SK-N-SH (cell line): ENCODE results near the gene HACE1. TPM values are rescaled to one million over a fixed set of nuclear protein-coding genes. Genes with fewer than 3 reads are reported as not detected.

Experiments
- CTCF ChIA-PET: fragments of 300-600, 350-600 bp; formaldehyde crosslinking; extraction: SDS; loops from one replicate; lab custom pipeline; 2021; lab: Yijun Ruan, JAX
- POLR2A ChIA-PET: fragments of 350-600 bp; sonication (Branson Sonifier 250); formaldehyde crosslinking; extraction: SDS; loops from one replicate; lab custom pipeline; 2020; ENCODE audit warnings: antibody characterized with exemption, inconsistent platforms; lab: Yijun Ruan, JAX
- DNase-seq: peaks from one replicate; pipeline ENCODE4 v3.0.0; 2012
- H2AFZ ChIP-seq: fragments of 200-600 bp; sonication (generic); 2 replicates; pipeline ENCODE4 v1.8.1; 2016; ENCODE audit warnings: antibody characterized with exemption, mild to moderate bottlenecking, low read depth
- H3F3A ChIP-seq: fragments of 200-600 bp; sonication (generic); replicated peaks from 2 replicates; pipeline ENCODE3; 2016; ENCODE audit warnings: antibody characterized with exemption, mild to moderate bottlenecking; ENCODE audit not compliant: insufficient read depth
- H3K27ac ChIP-seq, 2 experiments: fragments of 200-500 bp in 1 of 2; fragments of 200-600 bp in 1 of 2; sonication (Bioruptor generic) in 1 of 2; sonication (generic), shearing (Covaris generic) in 1 of 2; 2 replicates each; pipeline versions ENCODE4 v1.5.1 to v1.6.1; 2014 to 2016; ENCODE audit warnings: low read depth in 2 of 2, inconsistent platforms in 1 of 2, low read length in 1 of 2, mild to moderate bottlenecking in 1 of 2, mixed read lengths in 1 of 2
- H3K27me3 ChIP-seq: fragments of 200-600 bp; sonication (generic), shearing (Covaris generic); 2 replicates; pipeline ENCODE4 v1.6.1; 2016; ENCODE audit warnings: mixed run types; ENCODE audit not compliant: insufficient read depth
- H3K36me3 ChIP-seq, 2 experiments: fragments of 200-500 bp in 1 of 2; fragments of 200-600 bp in 1 of 2; sonication (Bioruptor generic) in 1 of 2; sonication (generic) in 1 of 2; replicated peaks in 1 of 2; 2 replicates each; pipeline versions ENCODE3 to v1.5.1; 2014 to 2016; ENCODE audit warnings: low read length in 1 of 2, mild to moderate bottlenecking in 1 of 2; ENCODE audit not compliant: insufficient read depth in 2 of 2, control insufficient read depth in 1 of 2
- H3K4me1 ChIP-seq, 2 experiments: fragments of 200-500 bp in 1 of 2; fragments of 200-600 bp in 1 of 2; sonication (Bioruptor generic) in 1 of 2; sonication (generic), shearing (Covaris generic) in 1 of 2; 2 replicates each; pipeline versions ENCODE4 v1.5.1 to v1.6.1; 2014 to 2016; ENCODE audit warnings: low read depth in 1 of 2, low read length in 1 of 2, mixed run types in 1 of 2; ENCODE audit not compliant: insufficient read depth in 2 of 2, control insufficient read depth in 1 of 2
- H3K4me2 ChIP-seq: fragments of 200-600 bp; sonication (generic), shearing (Covaris generic); 2 replicates; pipeline ENCODE4 v1.6.1; 2017; ENCODE audit warnings: mixed run types
- H3K4me3 ChIP-seq, 2 experiments: fragments of 200-500 bp in 1 of 2; fragments of 200-600 bp in 1 of 2; sonication (Bioruptor generic) in 1 of 2; sonication (generic), shearing (Covaris generic) in 1 of 2; 2 replicates each; pipeline versions ENCODE4 v1.5.1 to v1.8.1; 2014 to 2016; ENCODE audit warnings: low read depth in 2 of 2, inconsistent platforms in 1 of 2, low read length in 1 of 2, mild to moderate bottlenecking in 1 of 2, mixed read lengths in 1 of 2, moderate library complexity in 1 of 2
- H3K79me2 ChIP-seq: fragments of 200-600 bp; sonication (generic); 2 replicates; pipeline ENCODE4 v1.8.1; 2017; ENCODE audit warnings: mild to moderate bottlenecking; ENCODE audit not compliant: insufficient read depth
- H3K9ac ChIP-seq: fragments of 200-600 bp; sonication (generic); 2 replicates; pipeline ENCODE4 v1.6.1; 2017; ENCODE audit warnings: mixed run types
- H3K9me2 ChIP-seq: fragments of 200-600 bp; sonication (generic); 2 replicates; pipeline ENCODE4 v1.6.1; 2017; ENCODE audit warnings: mixed run types
- H3K9me3 ChIP-seq: fragments of 200-600 bp; sonication (generic); 2 replicates; pipeline ENCODE4 v1.6.1; 2017; ENCODE audit warnings: mixed run types, mild to moderate bottlenecking, moderate library complexity
- H4K20me1 ChIP-seq: fragments of 200-600 bp; sonication (generic); 2 replicates; pipeline ENCODE4 v1.6.1; 2017; ENCODE audit warnings: mild to moderate bottlenecking, mixed run types; ENCODE audit not compliant: insufficient read depth
- CHD2 ChIP-seq: fragments of 150-350 bp; IDR thresholded peaks from 2 replicates; pipeline ENCODE4 v1.6.1; 2018; ENCODE audit warnings: low read length; ENCODE audit not compliant: partially characterized antibody
- ELF1 ChIP-seq: IDR thresholded peaks from 2 replicates; pipeline ENCODE4 v1.4.0; 2012
- EP300 ChIP-seq, 2 experiments: IDR thresholded peaks; 2 replicates each; pipeline versions ENCODE4 v1.4.0 to v1.6.1; 2012; ENCODE audit warnings: borderline replicate concordance in 1 of 2, low read depth in 1 of 2, low read length in 1 of 2
- FOSL2 ChIP-seq: IDR thresholded peaks from 2 replicates; pipeline ENCODE4 v1.4.0; 2012; ENCODE audit warnings: low read depth, mild to moderate bottlenecking, moderate library complexity, borderline replicate concordance
- FOXJ3 ChIP-seq: sonication (generic); formaldehyde crosslinking; IDR thresholded peaks from 2 replicates; pipeline ENCODE4 v1.5.1; 2020; ENCODE audit warnings: mild to moderate bottlenecking, missing genetic modification reagents
- GABPA ChIP-seq: IDR thresholded peaks from 2 replicates; pipeline ENCODE4 v1.4.0; 2012; ENCODE audit warnings: low read depth, mild to moderate bottlenecking
- JUND ChIP-seq: IDR thresholded peaks from 2 replicates; pipeline ENCODE4 v1.4.0; 2012
- NFIC ChIP-seq: IDR thresholded peaks from 2 replicates; pipeline ENCODE4 v1.4.0; 2012; ENCODE audit warnings: borderline replicate concordance
- NRF1 ChIP-seq: IDR thresholded peaks from 2 replicates; pipeline ENCODE4 v1.6.1; 2012; ENCODE audit warnings: low read depth, mild to moderate bottlenecking, low read length
- POLR2AphosphoS5 ChIP-seq: IDR thresholded peaks from 2 replicates; pipeline ENCODE4 v1.6.1; 2012; ENCODE audit warnings: low read depth, low read length
- RCOR1 ChIP-seq: fragments of 150-350 bp; IDR thresholded peaks from 2 replicates; pipeline ENCODE4 v1.6.1; 2017; ENCODE audit warnings: antibody characterized with exemption, low read length
- RFX5 ChIP-seq: IDR thresholded peaks from 2 replicates; pipeline ENCODE4 v1.6.1; 2012; ENCODE audit warnings: mild to moderate bottlenecking, improper control_type of control experiment, low read length
- SIN3A ChIP-seq: IDR thresholded peaks from 2 replicates; pipeline ENCODE4 v1.6.1; 2012; ENCODE audit warnings: low read depth, mild to moderate bottlenecking, low read length, moderate library complexity, borderline replicate concordance
- TCF12 ChIP-seq: IDR thresholded peaks from 2 replicates; pipeline ENCODE4 v1.4.0; 2012
- TEAD4 ChIP-seq: IDR thresholded peaks from 2 replicates; pipeline ENCODE4 v1.4.0; 2012; ENCODE audit warnings: mild to moderate bottlenecking, borderline replicate concordance; ENCODE audit not compliant: insufficient read depth
- WGBS: methylation state at CpG from one replicate; pipeline ENCODE4 v1.1.6; 2017; ENCODE audit warnings: low lambda C conversion rate; 5-methylcytosine and 5-hydroxymethylcytosine counted together
- polyA plus RNA-seq, 3 experiments: library from polyadenylated mRNA; depleted of rRNA; stranded (reverse); fragments of >200 nt; gene quantifications; 2 replicates each; pipeline ENCODE4 v1.2.3, GENCODE V29; 2012
- TF ChIP-seq, protein P1 (sequence below): fragments of 150-350 bp; IDR thresholded peaks from 2 replicates; pipeline ENCODE4 v1.6.1; 2016; ENCODE audit warnings: mild to moderate bottlenecking, low read depth, low read length
- TF ChIP-seq, protein P2 (sequence below): IDR thresholded peaks from 2 replicates; pipeline ENCODE4; 2012
- TF ChIP-seq, protein P3 (sequence below): fragments of 200-600 bp; sonication (generic); IDR thresholded peaks from 2 replicates; pipeline ENCODE4 v1.6.1; 2017; ENCODE audit warnings: antibody characterized with exemption, mild to moderate bottlenecking, moderate library complexity
- TF ChIP-seq, protein P4 (sequence below): fragments of 150-350 bp; IDR thresholded peaks from 2 replicates; pipeline ENCODE4 v1.6.1; 2017; ENCODE audit warnings: antibody characterized with exemption, low read length, low read depth, borderline replicate concordance
- TF ChIP-seq, protein P5 (sequence below): IDR thresholded peaks from 2 replicates; pipeline ENCODE4 v1.4.0; 2012; ENCODE audit warnings: low read depth, borderline replicate concordance

The HACE1 gene
- polyA plus RNA-seq, 1 of the 3 experiments (the other 2 are of a cell fraction), result 6.2 TPM

DNA sequence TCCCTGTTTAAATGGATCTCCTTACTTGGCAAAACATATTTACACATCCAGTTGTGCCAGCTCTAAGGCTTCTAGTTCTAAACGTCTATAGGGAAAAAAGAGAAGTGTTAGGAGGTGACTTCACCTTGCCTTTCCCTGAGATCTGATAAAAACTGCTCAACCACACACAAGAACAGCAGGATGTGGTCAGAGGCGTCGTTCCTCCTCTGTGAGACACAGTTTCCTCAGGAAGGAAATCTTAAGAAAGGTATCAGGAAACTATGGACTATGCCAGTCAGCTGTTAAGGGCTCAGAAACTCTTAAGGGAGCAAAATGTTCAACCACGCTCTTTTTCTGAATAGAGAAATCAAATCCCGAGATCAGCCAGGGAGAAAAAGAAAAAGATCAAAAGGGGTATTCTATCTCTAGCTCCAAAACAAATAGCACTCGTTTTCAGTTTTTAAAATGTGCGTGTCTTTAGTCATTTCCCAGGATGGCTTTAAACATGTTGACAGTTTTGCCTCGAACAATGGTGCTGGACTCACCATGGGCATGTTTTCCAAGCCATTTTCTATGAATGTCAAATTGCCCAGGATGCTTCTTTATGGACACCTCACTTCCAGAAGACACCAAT lies 154.5 kb downstream of the HACE1 start:
- H3K79me2 ChIP-seq, result no peaks in the 10 kb centered on the region
- POLR2A ChIA-PET, result no interaction called here
- H3K36me3 ChIP-seq, result no peaks in the 10 kb centered on the region
- H2AFZ ChIP-seq, result no peak overlapping the region
- no peaks in the 10 kb centered on the region for H4K20me1 ChIP-seq
- H3F3A ChIP-seq, result peaks cover 4% of the 10 kb centered on the region
- H3K9me3 ChIP-seq, result no peaks in the 10 kb centered on the region
- H3K9ac ChIP-seq, result no peak overlapping the region
- peak overlapping the region; percentile 42; the same call in 1 of the 2 replicates for H3K4me2 ChIP-seq
- CTCF ChIA-PET, result interaction anchor here (1.4 kb wide), 1 partner anchor 12 kb away, joined by 3 read pairs; no protein-coding TSS in a partner anchor
- no peak for DNase-seq
- H3K27ac ChIP-seq, result peak overlapping the region in 1 of 2 experiments; percentile 20; a peak in 2 of 4 replicates
- H3K9me2 ChIP-seq, result no peaks in the 10 kb centered on the region
- H3K4me3 ChIP-seq, result no peak overlapping the region
- WGBS, result 62% methylated on average over 8 of the region's 8 CpGs
- H3K27me3 ChIP-seq, result no peaks in the 10 kb centered on the region
- H3K4me1 ChIP-seq, result peaks cover 6 to 8% of the 10 kb centered on the region in 2 experiments; a peak in 3 of 4 replicates
- TF ChIP-seq ELF1, result no peak
- 0 out of 4 replicates have a peak, but pooled peaks of 1 of the 2 experiments have one; percentile 47 for TF ChIP-seq EP300 (IDR thresholded peaks at IDR 0.05; ENCODE audit: borderline replicate concordance in 1 of 2, low read depth in 1 of 2, low read length in 1 of 2)
- no peak for TF ChIP-seq NFIC
- 0 out of 2 replicates have a peak, but pooled peaks have one; percentile 26 for TF ChIP-seq GABPA
- TF ChIP-seq, protein P1, sequence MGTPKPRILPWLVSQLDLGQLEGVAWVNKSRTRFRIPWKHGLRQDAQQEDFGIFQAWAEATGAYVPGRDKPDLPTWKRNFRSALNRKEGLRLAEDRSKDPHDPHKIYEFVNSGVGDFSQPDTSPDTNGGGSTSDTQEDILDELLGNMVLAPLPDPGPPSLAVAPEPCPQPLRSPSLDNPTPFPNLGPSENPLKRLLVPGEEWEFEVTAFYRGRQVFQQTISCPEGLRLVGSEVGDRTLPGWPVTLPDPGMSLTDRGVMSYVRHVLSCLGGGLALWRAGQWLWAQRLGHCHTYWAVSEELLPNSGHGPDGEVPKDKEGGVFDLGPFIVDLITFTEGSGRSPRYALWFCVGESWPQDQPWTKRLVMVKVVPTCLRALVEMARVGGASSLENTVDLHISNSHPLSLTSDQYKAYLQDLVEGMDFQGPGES, result no peak
- TF ChIP-seq, protein P2, sequence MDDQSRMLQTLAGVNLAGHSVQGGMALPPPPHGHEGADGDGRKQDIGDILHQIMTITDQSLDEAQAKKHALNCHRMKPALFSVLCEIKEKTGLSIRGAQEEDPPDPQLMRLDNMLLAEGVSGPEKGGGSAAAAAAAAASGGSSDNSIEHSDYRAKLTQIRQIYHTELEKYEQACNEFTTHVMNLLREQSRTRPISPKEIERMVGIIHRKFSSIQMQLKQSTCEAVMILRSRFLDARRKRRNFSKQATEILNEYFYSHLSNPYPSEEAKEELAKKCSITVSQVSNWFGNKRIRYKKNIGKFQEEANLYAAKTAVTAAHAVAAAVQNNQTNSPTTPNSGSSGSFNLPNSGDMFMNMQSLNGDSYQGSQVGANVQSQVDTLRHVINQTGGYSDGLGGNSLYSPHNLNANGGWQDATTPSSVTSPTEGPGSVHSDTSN, result 0 out of 2 replicates have a peak, but pooled peaks have one; percentile 24
- TF ChIP-seq JUND, result peak; percentile 35
- TF ChIP-seq FOXJ3 (CRISPR knock-in tag), result no peak
- TF ChIP-seq, protein P3, sequence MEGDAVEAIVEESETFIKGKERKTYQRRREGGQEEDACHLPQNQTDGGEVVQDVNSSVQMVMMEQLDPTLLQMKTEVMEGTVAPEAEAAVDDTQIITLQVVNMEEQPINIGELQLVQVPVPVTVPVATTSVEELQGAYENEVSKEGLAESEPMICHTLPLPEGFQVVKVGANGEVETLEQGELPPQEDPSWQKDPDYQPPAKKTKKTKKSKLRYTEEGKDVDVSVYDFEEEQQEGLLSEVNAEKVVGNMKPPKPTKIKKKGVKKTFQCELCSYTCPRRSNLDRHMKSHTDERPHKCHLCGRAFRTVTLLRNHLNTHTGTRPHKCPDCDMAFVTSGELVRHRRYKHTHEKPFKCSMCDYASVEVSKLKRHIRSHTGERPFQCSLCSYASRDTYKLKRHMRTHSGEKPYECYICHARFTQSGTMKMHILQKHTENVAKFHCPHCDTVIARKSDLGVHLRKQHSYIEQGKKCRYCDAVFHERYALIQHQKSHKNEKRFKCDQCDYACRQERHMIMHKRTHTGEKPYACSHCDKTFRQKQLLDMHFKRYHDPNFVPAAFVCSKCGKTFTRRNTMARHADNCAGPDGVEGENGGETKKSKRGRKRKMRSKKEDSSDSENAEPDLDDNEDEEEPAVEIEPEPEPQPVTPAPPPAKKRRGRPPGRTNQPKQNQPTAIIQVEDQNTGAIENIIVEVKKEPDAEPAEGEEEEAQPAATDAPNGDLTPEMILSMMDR, result no peak
- no peak for TF ChIP-seq POLR2AphosphoS5
- no peak for TF ChIP-seq RFX5
- peak; percentile 45; the same call in 1 of the 2 replicates for TF ChIP-seq TCF12
- TF ChIP-seq FOSL2, result peak; percentile 32; the same call in 1 of the 2 replicates

DNA sequence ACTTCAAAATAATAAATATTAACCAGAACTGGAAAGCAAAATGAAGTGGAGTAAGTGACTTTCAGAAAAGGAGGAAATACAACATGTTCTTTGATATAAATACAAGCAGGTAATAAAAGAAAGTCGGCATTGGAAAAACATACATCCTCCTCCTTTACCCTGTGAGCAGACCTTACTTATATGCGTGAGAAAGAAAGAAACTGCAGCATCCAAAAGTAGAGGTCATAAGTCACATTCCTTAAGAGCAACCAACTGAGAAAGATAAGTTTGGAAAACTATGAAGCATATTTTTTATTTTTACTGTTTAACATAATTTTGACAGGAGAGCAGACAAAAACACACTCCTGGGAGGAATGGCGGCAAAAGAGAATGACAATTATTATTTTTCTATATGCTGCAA lies 155.5 kb downstream of the HACE1 start:
- CTCF ChIA-PET, result interaction anchor here (0.6 kb wide), 1 partner anchor 373 kb away, joined by 3 read pairs; no protein-coding TSS in a partner anchor
- Histone ChIP-seq H4K20me1 (no peaks in the 10 kb centered on the region), H3K4me1 (peaks cover 6 to 8% of the 10 kb centered on the region in 2 experiments; a peak in 3 of 4 replicates), H3K79me2 (no peaks in the 10 kb centered on the region), H3K27me3 (no peaks in the 10 kb centered on the region), H3K36me3 (no peaks in the 10 kb centered on the region), H3K9ac (no peak overlapping the region), H3K27ac (0 out of 4 replicates have a peak overlapping the region, but pooled peaks of 1 of the 2 experiments have one; percentile 20), H2AFZ (no peak overlapping the region), H3K4me2 (no peak overlapping the region), H3F3A (peaks cover 4% of the 10 kb centered on the region), H3K9me2 (no peaks in the 10 kb centered on the region), H3K4me3 (no peak overlapping the region), H3K9me3 (no peaks in the 10 kb centered on the region)
- POLR2A ChIA-PET, result no interaction called here
- no peak for DNase-seq
- 98% methylated on average over 3 of the region's 3 CpGs for WGBS
- TF ChIP-seq CHD2 (no peak), TEAD4 (no peak), NRF1 (no peak), RCOR1 (no peak), RFX5 (no peak), SIN3A (no peak), JUND (no peak), TCF12 (no peak)
- TF ChIP-seq, protein P4, sequence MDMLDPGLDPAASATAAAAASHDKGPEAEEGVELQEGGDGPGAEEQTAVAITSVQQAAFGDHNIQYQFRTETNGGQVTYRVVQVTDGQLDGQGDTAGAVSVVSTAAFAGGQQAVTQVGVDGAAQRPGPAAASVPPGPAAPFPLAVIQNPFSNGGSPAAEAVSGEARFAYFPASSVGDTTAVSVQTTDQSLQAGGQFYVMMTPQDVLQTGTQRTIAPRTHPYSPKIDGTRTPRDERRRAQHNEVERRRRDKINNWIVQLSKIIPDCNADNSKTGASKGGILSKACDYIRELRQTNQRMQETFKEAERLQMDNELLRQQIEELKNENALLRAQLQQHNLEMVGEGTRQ, result no peak
- TF ChIP-seq, protein P5, sequence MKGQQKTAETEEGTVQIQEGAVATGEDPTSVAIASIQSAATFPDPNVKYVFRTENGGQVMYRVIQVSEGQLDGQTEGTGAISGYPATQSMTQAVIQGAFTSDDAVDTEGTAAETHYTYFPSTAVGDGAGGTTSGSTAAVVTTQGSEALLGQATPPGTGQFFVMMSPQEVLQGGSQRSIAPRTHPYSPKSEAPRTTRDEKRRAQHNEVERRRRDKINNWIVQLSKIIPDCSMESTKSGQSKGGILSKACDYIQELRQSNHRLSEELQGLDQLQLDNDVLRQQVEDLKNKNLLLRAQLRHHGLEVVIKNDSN, result no peak
